Glomerular visceral epithelial cell (primary cell): ENCODE data around the gene OR5AU1.
A peak's percentile ranks its signal among the peaks of the same experiment; 100 is the strongest.

Source experiments
- DNase-seq: peaks from one replicate; pipeline ENCODE4 v3.0.0-alpha.2; 2016; ENCODE audit errors: extremely low spot score

Gene OR5AU1

GRCh38 chr14:21155963-21156362 lies at the start of gene OR5AU1:
Gene OR5AU1 (minus strand): TSS chr14:21156063. CDS start chr14:21155872, 191 bp downstream.
- no peak for DNase-seq

- no peak for DNase-seq
Measured at GRCh38 chr14:21205026-21205677, 49.3 kb upstream of the OR5AU1 start.

DNA sequence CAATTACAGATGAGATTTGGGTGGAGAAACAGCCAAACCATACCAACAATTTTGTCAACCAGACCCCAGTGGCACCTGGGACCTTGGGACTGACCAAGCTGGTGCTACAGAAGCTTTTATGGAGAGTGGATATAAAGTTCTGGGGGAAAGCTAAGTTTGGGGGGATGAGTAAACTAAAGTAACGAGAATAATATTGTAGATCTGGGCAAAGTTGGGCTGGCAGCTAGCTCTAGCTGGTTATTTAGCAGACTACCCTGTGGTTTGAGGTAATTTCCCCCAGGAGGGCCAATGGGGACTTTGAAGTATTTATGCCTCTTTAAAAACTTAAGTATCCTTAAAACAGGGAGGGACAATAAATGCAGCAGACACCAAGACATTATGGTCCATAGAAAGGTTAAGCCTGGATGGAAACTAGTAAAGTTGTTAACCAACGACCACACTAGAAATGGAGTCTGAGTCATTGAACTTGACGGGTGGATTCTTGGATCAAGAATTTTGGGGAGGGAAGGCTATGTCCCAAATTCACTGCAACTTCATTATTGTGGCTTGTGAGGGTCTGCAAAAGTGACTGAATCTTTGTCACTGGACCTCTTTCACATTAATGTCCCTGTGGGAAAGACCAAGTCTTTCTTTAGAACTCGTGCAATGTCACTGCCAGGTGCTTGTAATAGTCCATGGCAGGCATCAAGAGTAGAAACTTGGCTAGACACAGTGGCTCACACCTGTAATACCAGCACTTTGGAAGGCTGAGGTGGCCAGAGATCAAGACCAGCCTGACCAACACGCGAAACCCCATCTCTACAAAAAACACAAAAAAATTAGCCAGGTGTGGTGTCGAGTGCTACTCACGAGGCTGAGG lies 48.5 kb upstream of the OR5AU1 start:
- DNase-seq = no peak

DNA sequence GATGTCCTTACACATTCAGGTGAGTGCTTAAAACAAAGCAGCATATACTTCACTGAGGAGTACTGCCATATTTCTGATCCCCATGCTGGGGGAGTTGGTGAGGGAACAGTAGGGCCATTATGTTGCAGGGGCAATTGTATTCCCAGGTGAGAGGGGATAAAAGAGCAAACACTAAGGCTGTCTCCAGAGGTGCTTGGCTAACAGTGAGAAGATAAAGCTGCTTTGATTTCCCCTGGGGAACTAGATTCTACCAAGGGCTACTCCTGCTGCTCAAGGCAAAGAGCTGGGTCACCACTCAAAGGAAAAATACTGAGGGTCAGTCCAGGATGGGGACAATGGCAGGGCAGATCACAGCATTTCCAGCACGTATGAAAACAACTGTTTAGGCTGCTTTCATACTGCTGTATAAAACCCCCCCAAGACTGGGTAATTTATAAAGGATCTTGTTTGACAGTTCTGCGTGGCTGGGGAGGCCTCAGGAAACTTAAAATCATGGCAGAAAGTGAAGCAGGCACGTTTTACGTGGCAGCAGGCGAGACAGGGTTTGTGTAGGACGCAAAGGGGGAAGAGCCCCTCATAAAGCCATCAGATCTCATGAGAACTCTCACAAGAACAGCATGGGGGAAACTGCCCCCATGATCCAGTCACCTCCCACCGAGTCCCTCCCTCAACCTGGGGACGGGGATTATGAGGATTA lies 47.8 kb upstream of the OR5AU1 start:
- no peak for DNase-seq

- DNase-seq = no peak
Measured at GRCh38 chr14:21202463-21203358, 46.8 kb upstream of the OR5AU1 start.

- no peak for DNase-seq
Measured at GRCh38 chr14:21201732-21202462, 46.0 kb upstream of the OR5AU1 start.

DNA sequence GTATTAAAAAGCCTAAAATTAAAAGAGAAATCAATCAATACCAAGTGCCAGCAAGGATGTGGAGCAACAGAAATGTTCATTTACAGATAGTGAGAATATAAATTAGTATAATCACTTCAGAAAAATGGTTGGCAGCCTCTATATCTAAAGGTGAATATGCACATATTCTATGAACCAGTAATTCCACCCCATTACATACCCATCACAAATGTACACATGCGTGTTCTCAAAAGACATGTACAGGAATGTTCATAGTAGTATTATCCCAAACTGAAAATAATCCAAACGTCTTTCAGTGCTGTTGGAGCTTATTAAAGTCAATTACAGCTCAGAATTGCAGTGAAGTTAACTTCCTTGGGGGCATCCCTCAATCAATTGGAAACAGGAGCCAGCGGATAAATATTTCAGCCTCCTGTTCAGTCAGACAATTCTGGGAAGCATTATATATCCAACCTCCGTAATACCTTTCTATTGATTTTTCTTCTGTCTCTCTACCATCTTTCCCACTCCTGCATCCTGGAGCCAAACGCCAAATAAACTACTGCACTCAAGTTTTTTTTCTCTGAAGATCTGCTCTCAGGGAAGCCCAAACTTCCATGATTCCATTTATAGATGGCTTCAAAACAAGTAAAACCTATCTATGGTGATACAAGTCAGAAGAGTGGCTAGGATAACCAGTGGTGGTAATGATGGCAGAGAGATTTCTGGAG lies 45.0 kb upstream of the OR5AU1 start:
- no peak for DNase-seq

GRCh38 chr14:21199611-21200560 lies 44.0 kb upstream of the OR5AU1 start:
- DNase-seq = peak; percentile 5

- DNase-seq = peak; percentile 20
Measured at GRCh38 chr14:21197418-21198205, 41.7 kb upstream of the OR5AU1 start.

- DNase-seq = no peak
Measured at GRCh38 chr14:21194597-21194996, 38.7 kb upstream of the OR5AU1 start.

- peak; percentile 17 for DNase-seq
Measured at GRCh38 chr14:21192875-21193535, 37.1 kb upstream of the OR5AU1 start.

- peak; percentile 13 for DNase-seq
Measured at GRCh38 chr14:21192447-21192822, 36.6 kb upstream of the OR5AU1 start.

DNA sequence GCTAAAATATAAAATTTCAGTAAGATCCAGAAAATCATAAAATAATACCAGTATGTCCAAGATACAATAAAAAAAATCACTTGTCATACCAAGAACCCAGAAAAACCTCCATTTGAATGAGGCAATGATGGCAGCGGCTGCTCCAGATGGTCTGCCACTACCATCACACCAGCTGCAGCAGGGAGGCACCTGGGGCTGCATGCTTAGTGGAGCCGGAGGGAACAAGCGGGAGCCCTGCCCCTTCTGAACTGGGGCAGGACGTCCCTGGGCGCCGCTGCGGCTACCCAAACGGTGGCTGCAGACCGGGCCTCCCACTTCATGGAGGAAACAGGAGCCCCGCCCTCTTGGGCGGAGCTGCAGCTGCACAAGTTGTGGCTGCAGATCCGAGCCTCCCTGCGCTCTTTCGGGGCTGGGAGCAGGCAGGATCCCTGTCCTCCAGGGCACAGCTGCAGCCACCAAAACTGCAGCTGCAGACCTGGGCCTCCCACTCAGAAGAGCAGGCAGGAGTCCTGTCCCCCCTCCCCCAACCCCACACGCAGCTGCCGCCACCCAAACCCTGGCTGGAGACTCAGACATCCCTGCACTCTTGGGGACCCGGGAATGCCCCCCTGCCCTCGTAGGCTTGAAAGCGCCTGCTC lies 36.1 kb upstream of the OR5AU1 start:
- DNase-seq = peak; percentile 65

DNA sequence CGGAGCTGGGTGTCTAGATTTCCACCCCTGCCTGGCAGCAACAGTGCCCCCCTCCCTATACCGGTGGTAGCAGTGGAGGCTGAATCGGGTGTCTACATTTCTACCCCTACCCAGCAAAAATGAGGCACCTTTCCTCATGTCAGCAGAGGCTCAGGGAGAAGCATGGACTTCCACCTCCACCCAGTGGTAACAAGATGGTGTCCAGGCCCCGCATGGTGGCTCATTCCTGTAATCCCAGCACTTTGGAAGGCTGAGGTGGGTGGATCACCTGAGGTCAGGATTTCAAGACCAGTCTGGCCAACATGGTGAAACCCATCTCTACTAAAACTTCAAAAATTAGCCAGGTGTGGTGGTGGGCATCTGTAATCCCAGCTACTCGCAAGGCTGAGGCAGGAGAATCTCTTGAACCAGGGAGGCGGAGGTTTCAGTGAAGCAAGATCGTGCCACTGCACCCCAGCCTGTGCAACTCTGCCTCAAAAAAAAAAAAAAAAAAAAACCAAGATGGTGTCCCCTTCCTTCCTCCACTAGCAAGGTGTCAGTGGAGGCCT lies 35.5 kb upstream of the OR5AU1 start:
- no peak for DNase-seq

- no peak for DNase-seq
Measured at GRCh38 chr14:21185491-21185890, 29.6 kb upstream of the OR5AU1 start.

GRCh38 chr14:21184254-21184653 lies 28.4 kb upstream of the OR5AU1 start:
- DNase-seq = no peak

DNA sequence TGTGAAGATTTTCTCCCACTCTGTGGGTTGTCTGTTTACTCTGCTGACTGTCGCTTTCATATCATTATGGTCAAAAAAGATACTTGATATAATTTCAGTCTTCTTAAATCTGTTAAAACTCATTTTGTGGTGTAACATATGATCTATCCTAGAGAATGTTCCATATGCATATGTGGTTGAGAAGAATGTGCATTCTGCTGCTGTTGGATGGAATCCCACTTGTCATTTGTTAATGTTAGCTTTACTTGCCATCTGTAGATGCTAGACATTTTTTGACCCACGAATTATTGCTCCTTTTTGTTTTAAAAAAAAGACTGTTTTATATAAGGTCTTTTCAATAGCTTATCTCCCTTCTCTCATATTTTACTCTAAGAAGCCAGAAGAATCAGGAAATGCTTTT lies 26.3 kb upstream of the OR5AU1 start:
- no peak for DNase-seq
